ENCODE data around the gene RPL32.

The RPL32 gene

GRCh38 chr3:12831301-12831866 lies 10.0 kb downstream of the RPL32 start:
- peaks cover 40% of the 10 kb centered on the region for H3K36me3 ChIP-seq (ENCODE audit: insufficient read depth, low read length)
- no peak overlapping the region for H3K9ac ChIP-seq (ENCODE audit: low read depth, low read length)
- H3K4me1 ChIP-seq (ENCODE audit: insufficient read depth, low read length) = peaks cover 18% of the 10 kb centered on the region
- H3K9me3 ChIP-seq (ENCODE audit: control insufficient read depth, insufficient read depth, low read length) = no peaks in the 10 kb centered on the region

DNA sequence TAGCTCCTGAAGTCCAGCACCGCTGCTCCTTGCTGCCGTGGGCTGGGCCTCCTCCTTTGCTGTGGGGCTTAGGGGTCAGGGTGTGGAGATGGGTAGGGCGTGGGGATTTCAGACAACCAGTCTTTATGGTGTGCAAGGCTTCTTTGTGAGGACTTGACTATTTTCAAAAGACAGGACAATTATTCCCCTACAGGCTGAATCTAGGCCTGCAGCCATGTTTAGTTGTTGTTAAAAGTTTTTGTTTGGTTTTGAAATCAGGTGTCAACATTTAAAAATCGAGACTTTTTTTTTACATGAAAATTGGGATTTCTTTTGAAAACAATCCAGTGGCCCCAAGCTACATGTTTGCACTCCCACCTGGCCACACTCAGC lies 10.6 kb downstream of the RPL32 start:
- peaks cover 15% of the 10 kb centered on the region; the same call in 1 of the 2 replicates for H3K4me1 ChIP-seq (ENCODE audit: insufficient read depth, low read length)
- H3K9ac ChIP-seq (ENCODE audit: low read depth, low read length) = no peak overlapping the region
- H3K36me3 ChIP-seq (ENCODE audit: insufficient read depth, low read length) = peaks cover 34% of the 10 kb centered on the region
- no peaks in the 10 kb centered on the region for H3K9me3 ChIP-seq (ENCODE audit: control insufficient read depth, insufficient read depth, low read length)

- H3K9me3 ChIP-seq (ENCODE audit: control insufficient read depth, insufficient read depth, low read length) = no peaks in the 10 kb centered on the region
- peaks cover 15% of the 10 kb centered on the region; the same call in 1 of the 2 replicates for H3K4me1 ChIP-seq (ENCODE audit: insufficient read depth, low read length)
- H3K9ac ChIP-seq (ENCODE audit: low read depth, low read length) = no peak overlapping the region
- H3K36me3 ChIP-seq (ENCODE audit: insufficient read depth, low read length) = peaks cover 28% of the 10 kb centered on the region
Observed at GRCh38 chr3:12829886-12830784, 11.2 kb downstream of the RPL32 start.

DNA sequence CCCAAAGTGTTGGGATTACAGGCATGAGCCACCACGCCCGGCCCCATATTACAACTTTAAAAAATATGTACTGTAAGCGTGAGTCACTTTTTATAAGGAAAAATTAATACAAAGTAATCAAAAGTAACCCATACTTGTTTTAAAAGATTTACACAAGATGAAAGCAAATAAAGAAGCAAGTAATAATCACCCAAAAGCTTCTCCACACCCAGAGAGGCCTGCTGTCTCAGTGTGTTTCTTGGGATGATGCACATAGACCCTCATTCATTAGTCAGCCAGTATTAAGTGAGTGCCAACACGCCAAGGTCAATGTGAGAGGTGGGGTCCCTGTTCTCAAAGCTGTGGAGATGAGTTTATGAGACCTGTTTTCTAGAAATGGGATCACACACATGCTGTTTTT lies 12.0 kb downstream of the RPL32 start:
- Histone ChIP-seq H3K9me3 (ENCODE audit: control insufficient read depth, insufficient read depth, low read length) (no peaks in the 10 kb centered on the region), H3K4me1 (ENCODE audit: insufficient read depth, low read length) (peaks cover 11% of the 10 kb centered on the region; the same call in 1 of the 2 replicates), H3K9ac (ENCODE audit: low read depth, low read length) (no peak overlapping the region), H3K36me3 (ENCODE audit: insufficient read depth, low read length) (peaks cover 21% of the 10 kb centered on the region)

DNA sequence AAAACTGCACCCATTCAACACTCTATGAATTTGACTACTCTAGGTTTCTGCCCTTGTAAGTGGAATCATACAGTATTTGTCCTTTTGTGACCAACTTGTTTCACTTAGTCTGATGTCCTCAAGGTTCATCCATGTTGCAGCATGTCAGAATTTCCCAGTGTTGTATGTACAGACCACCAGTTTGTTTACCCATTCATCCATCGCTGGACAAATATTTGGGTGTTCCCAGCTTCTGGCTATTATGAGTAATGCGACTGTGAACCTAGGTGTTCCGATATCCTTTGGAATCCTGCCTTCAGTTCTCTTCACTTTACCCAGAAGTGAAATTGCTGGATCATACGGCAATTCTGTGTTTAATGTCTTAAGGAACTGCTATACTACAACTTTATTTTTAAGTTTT lies 12.6 kb downstream of the RPL32 start:
- H3K36me3 ChIP-seq (ENCODE audit: insufficient read depth, low read length) = peaks cover 15% of the 10 kb centered on the region
- H3K4me1 ChIP-seq (ENCODE audit: insufficient read depth, low read length) = peaks cover 7% of the 10 kb centered on the region; the same call in 1 of the 2 replicates
- no peak overlapping the region for H3K9ac ChIP-seq (ENCODE audit: low read depth, low read length)
- no peaks in the 10 kb centered on the region for H3K9me3 ChIP-seq (ENCODE audit: control insufficient read depth, insufficient read depth, low read length)

DNA sequence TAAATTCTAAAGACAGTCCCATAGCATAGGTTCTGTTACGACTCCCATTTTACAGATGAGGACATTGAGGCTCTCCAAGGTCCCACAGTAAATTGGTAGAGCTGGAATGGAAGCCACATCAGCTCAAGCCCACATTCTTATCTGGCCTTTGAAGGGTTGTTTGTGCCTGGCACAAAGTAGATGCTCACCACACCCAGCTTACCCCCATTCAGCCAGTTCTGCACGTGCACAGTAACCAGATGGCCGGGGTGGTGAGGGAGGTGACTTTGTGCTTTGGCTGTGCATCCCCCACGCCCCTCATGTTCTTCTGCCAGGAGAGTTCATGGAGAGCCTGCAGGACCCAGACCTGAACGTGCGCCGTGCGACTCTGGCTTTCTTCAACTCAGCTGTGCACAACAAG lies 16.2 kb downstream of the RPL32 start:
- Histone ChIP-seq H3K36me3 (ENCODE audit: insufficient read depth, low read length) (peaks cover 3% of the 10 kb centered on the region; the same call in 1 of the 2 replicates), H3K9ac (ENCODE audit: low read depth, low read length) (no peak overlapping the region), H3K9me3 (ENCODE audit: control insufficient read depth, insufficient read depth, low read length) (no peaks in the 10 kb centered on the region), H3K4me1 (ENCODE audit: insufficient read depth, low read length) (no peaks in the 10 kb centered on the region; the same call in 1 of the 2 replicates)

GRCh38 chr3:12824299-12824698 lies 17.1 kb downstream of the RPL32 start:
- Histone ChIP-seq H3K9me3 (ENCODE audit: control insufficient read depth, insufficient read depth, low read length) (no peaks in the 10 kb centered on the region), H3K36me3 (ENCODE audit: insufficient read depth, low read length) (peaks cover under 1% of the 10 kb centered on the region), H3K4me1 (ENCODE audit: insufficient read depth, low read length) (no peaks in the 10 kb centered on the region), H3K9ac (ENCODE audit: low read depth, low read length) (no peak overlapping the region)

- Histone ChIP-seq H3K36me3 (ENCODE audit: insufficient read depth, low read length) (peaks cover 3% of the 10 kb centered on the region), H3K9ac (ENCODE audit: low read depth, low read length) (no peak overlapping the region), H3K9me3 (ENCODE audit: control insufficient read depth, insufficient read depth, low read length) (no peaks in the 10 kb centered on the region), H3K4me1 (ENCODE audit: insufficient read depth, low read length) (no peaks in the 10 kb centered on the region)
Observed at GRCh38 chr3:12822725-12823373, 18.5 kb downstream of the RPL32 start.

GRCh38 chr3:12818773-12819172 lies 22.6 kb downstream of the RPL32 start:
- Histone ChIP-seq H3K9ac (ENCODE audit: low read depth, low read length) (no peak overlapping the region), H3K4me1 (ENCODE audit: insufficient read depth, low read length) (no peaks in the 10 kb centered on the region), H3K9me3 (ENCODE audit: control insufficient read depth, insufficient read depth, low read length) (no peaks in the 10 kb centered on the region), H3K36me3 (ENCODE audit: insufficient read depth, low read length) (peaks cover 3% of the 10 kb centered on the region)

DNA sequence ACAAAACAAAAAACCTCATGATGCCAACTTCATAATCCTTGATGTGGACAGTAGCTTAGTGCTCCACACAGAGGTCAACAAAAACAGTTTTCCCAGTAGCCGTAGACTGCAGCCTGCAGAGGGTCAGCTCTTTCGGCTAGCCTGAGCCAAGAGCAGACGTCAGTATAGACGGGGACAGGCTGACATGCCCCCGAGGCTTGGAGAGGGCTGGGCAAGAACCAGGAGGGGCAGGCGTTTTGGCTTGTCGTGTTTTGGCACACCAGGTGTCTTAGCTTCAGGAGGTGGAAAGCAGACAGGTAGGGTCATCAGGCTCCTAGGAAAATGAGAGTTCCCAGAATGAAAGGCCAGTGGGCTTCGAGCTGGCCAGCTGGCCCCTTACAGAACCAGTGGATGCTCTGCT lies 23.1 kb downstream of the RPL32 start:
- Histone ChIP-seq H3K9ac (ENCODE audit: low read depth, low read length) (no peak overlapping the region), H3K9me3 (ENCODE audit: control insufficient read depth, insufficient read depth, low read length) (no peaks in the 10 kb centered on the region), H3K4me1 (ENCODE audit: insufficient read depth, low read length) (no peaks in the 10 kb centered on the region), H3K36me3 (ENCODE audit: insufficient read depth, low read length) (peaks cover 3% of the 10 kb centered on the region)

DNA sequence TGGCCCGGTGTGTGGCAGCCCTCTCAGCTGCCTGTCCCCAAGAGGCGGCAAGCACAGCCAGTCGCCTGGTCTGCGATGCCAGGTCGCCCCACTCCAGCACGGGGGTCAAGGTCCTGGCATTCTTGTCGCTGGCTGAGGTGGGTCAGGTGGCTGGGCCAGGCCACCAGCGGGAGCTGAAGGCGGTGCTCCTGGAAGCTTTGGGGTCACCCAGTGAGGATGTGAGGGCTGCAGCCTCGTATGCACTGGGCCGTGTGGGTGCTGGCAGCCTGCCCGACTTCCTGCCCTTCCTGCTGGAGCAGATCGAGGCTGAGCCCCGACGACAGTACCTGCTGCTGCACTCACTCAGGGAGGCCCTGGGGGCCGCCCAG lies 24.0 kb downstream of the RPL32 start:
- H3K36me3 ChIP-seq (ENCODE audit: insufficient read depth, low read length) = peaks cover 3% of the 10 kb centered on the region

GRCh38 chr3:12816521-12817342 lies 24.6 kb downstream of the RPL32 start:
- H3K9me3 ChIP-seq (ENCODE audit: control insufficient read depth, insufficient read depth, low read length) = no peaks in the 10 kb centered on the region
- H3K36me3 ChIP-seq (ENCODE audit: insufficient read depth, low read length) = peaks cover 3% of the 10 kb centered on the region
- H3K9ac ChIP-seq (ENCODE audit: low read depth, low read length) = no peak overlapping the region
- H3K4me1 ChIP-seq (ENCODE audit: insufficient read depth, low read length) = no peaks in the 10 kb centered on the region

More for the DNA sequence above, 24.0 kb downstream of the RPL32 start:
- Histone ChIP-seq H3K4me1 (ENCODE audit: insufficient read depth, low read length) (no peaks in the 10 kb centered on the region), H3K9ac (ENCODE audit: low read depth, low read length) (no peak overlapping the region), H3K9me3 (ENCODE audit: control insufficient read depth, insufficient read depth, low read length) (no peaks in the 10 kb centered on the region)

- H3K9ac ChIP-seq (ENCODE audit: low read depth, low read length) = no peak overlapping the region
- H3K36me3 ChIP-seq (ENCODE audit: insufficient read depth, low read length) = peaks cover 3% of the 10 kb centered on the region
- H3K4me1 ChIP-seq (ENCODE audit: insufficient read depth, low read length) = peaks cover 6% of the 10 kb centered on the region
- H3K9me3 ChIP-seq (ENCODE audit: control insufficient read depth, insufficient read depth, low read length) = no peaks in the 10 kb centered on the region
Observed at GRCh38 chr3:12815719-12816118, 25.6 kb downstream of the RPL32 start.

DNA sequence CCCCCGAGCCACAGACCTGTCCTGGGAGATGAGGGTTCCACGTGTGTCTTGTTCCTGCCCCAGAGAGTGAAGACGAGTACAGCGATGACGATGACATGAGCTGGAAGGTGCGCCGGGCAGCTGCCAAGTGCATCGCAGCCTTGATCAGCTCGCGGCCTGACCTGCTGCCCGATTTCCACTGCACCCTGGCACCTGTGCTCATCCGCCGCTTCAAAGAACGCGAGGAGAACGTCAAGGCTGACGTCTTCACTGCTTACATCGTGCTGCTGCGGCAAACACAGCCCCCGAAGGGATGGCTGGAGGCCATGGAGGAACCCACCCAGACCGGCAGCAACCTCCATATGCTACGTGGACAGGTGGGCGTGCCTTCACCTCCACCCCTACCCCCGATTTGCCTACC lies 26.3 kb downstream of the RPL32 start:
- Histone ChIP-seq H3K9ac (ENCODE audit: low read depth, low read length) (no peak overlapping the region), H3K4me1 (ENCODE audit: insufficient read depth, low read length) (peaks cover 8% of the 10 kb centered on the region), H3K36me3 (ENCODE audit: insufficient read depth, low read length) (peaks cover 3% of the 10 kb centered on the region; the same call in 1 of the 2 replicates), H3K9me3 (ENCODE audit: control insufficient read depth, insufficient read depth, low read length) (no peaks in the 10 kb centered on the region)
